HG03095 (cell line): ENCODE data around the gene DOHH.

Experiments used
- ATAC-seq: cut with Tn5 transposase; IDR thresholded peaks from one replicate; pipeline ENCODE4 v1.9.1; 2021; ENCODE audit warnings: moderate library complexity; ENCODE audit not compliant: unreplicated experiment

The DOHH gene

GRCh38 chr19:3500429-3501101 is at the start of gene DOHH:
DOHH (minus strand) TSS chr19:3500674; CDS start chr19:3496814, 3,860 bp downstream.
- peak; percentile 60 for ATAC-seq

GRCh38 chr19:3549816-3550215 is 49.3 kb upstream of the DOHH start:
- ATAC-seq = no peak

GRCh38 chr19:3548606-3549005 is 48.1 kb upstream of the DOHH start:
- no peak for ATAC-seq

- no peak for ATAC-seq
Observed at GRCh38 chr19:3547767-3548282, 47.4 kb upstream of the DOHH start.

GRCh38 chr19:3547301-3547731 is 46.8 kb upstream of the DOHH start:
- no peak for ATAC-seq

- no peak for ATAC-seq
Observed at GRCh38 chr19:3546119-3546518, 45.6 kb upstream of the DOHH start.

GRCh38 chr19:3545669-3546034 is 45.2 kb upstream of the DOHH start:
- ATAC-seq = no peak

- no peak for ATAC-seq
Observed at GRCh38 chr19:3544742-3545668, 44.5 kb upstream of the DOHH start.

- no peak for ATAC-seq
Observed at GRCh38 chr19:3544058-3544376, 43.5 kb upstream of the DOHH start.

- ATAC-seq = no peak
Observed at GRCh38 chr19:3543150-3544057, 42.9 kb upstream of the DOHH start.

GRCh38 chr19:3539756-3540118 is 39.3 kb upstream of the DOHH start:
- no peak for ATAC-seq

GRCh38 chr19:3538965-3539755 is 38.7 kb upstream of the DOHH start, which contains the start of gene TEKTIP1:
TEKTIP1 (plus strand) TSS chr19:3539174; CDS start chr19:3539178, 4 bp downstream.
- no peak for ATAC-seq

GRCh38 chr19:3538258-3538929 is 37.9 kb upstream of the DOHH start:
- ATAC-seq = no peak

GRCh38 chr19:3537438-3538240 is 37.2 kb upstream of the DOHH start:
- ATAC-seq = no peak

GRCh38 chr19:3537101-3537437 is 36.6 kb upstream of the DOHH start:
- no peak for ATAC-seq

- no peak for ATAC-seq
Observed at GRCh38 chr19:3536429-3537100, 36.1 kb upstream of the DOHH start.

- ATAC-seq = no peak
Observed at GRCh38 chr19:3535981-3536380, 35.5 kb upstream of the DOHH start.

- ATAC-seq = no peak
Observed at GRCh38 chr19:3535563-3535965, 35.1 kb upstream of the DOHH start.

GRCh38 chr19:3535235-3535535 is 34.7 kb upstream of the DOHH start:
- no peak for ATAC-seq
